Activated CD4-positive, alpha-beta T cell treated with anti-CD3 and anti-CD28 coated beads for 36 hours (primary cell): ENCODE results near the gene ZNF804B. TPM values are rescaled to one million over a fixed set of nuclear protein-coding genes. Genes with fewer than 3 reads are reported as not detected.
A peak's percentile ranks its signal among the peaks of the same experiment; 100 is the strongest.

ENCODE experiments used
- ATAC-seq: fragments of 200-7000 bp; cut with Tn5 transposase; one replicate; pipeline ENCODE4 v1.10.0; 2021; ENCODE audit warnings: mild to moderate bottlenecking, moderate library complexity
- CTCF ChIA-PET: fragments of 350-600 bp; sonication (Branson Sonifier 250); formaldehyde crosslinking; loops from one replicate; lab custom pipeline; 2021; ENCODE audit warnings: antibody characterized with exemption; lab: Charles Lee
- POLR2A ChIA-PET: fragments of 350-600 bp; sonication (Branson Sonifier 250); formaldehyde crosslinking; loops from one replicate; lab custom pipeline; 2021; ENCODE audit warnings: antibody characterized with exemption, inconsistent platforms; lab: Charles Lee
- DNase-seq: peaks from one replicate; pipeline ENCODE4 v3.0.0-alpha.2; 2020
- H3K27ac Mint-ChIP-seq: one replicate; pipeline ENCODE4 v1.8.0; 2021; ENCODE audit warnings: mixed read lengths
- H3K27me3 Mint-ChIP-seq: one replicate; pipeline ENCODE4 v1.8.0; 2021; ENCODE audit warnings: mixed read lengths
- H3K36me3 Mint-ChIP-seq: one replicate; pipeline ENCODE4 v1.8.0; 2021; ENCODE audit warnings: low read depth, mixed read lengths
- H3K4me1 Mint-ChIP-seq: one replicate; pipeline ENCODE4 v1.8.0; 2021; ENCODE audit warnings: mixed read lengths
- H3K4me3 Mint-ChIP-seq: one replicate; pipeline ENCODE4 v1.8.0; 2021; ENCODE audit warnings: mild to moderate bottlenecking, moderate library complexity, mixed read lengths
- H3K9me3 Mint-ChIP-seq: one replicate; pipeline ENCODE4 v1.8.0; 2021; ENCODE audit warnings: low read depth, mixed read lengths
- intact Hi-C, 2 experiments: fragments of 100-400 bp; cut with DNase I in 1 of 2; cut with micrococcal nuclease in 1 of 2; formaldehyde crosslinking; loops; one replicate each; pipeline versions ENCODE4 v1.14.2 to v1.15.1; 2022 to 2024; cut with DNase I, micrococcal nuclease
- total RNA-seq, 2 experiments: library from RNA; stranded (reverse); gene quantifications; one replicate each; pipeline ENCODE4 v1.2.3, GENCODE V29; 2021

ZNF804B gene
- total RNA-seq, 2 experiments from 2014 or later: not detected

DNA sequence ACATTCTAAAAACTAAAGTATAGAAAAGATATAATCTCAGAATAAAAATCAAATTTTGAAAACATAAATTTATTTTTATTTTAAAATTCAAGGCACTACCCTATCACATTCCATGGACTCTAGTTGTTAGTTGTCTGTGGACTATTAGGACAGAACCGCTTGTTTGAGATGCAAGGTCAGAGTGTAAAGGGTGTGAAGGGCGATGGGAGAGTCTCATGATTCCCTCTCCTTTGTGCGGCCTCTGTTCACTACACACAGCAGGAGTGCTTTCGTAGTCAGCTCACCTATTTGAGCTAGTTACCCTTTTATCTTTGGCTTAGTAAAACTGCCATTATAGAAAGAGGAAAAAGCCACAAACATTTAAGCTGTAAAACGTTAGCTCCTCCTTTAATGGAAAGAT lies 225.8 kb downstream of the ZNF804B start:
- Mint-ChIP-seq H3K4me3 (no peak overlapping the region), H3K9me3 (no peaks in the 10 kb centered on the region)
- intact Hi-C loops: no loop called here

DNA sequence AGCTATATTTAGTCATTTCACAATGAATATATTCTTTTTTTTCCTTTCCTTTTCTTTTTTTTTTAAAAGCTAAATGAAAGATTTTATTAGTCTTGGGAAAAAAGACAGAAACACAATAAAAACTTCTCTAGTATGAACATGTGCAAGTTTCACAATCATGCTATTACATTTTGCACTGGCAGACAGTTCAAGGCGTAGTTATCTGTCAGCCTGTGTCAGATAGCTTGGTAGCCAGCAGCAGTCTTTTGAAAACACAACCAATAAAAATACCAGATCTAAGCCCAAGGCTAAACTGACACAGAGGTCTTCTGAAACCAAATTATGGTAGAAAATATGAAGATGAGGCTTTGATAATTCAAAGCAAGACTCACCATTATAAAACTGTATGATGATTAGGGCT lies 241.8 kb downstream of the ZNF804B start:
- ATAC-seq: no peak
- Mint-ChIP-seq H3K9me3 (no peaks in the 10 kb centered on the region), H3K27me3 (peaks cover 6% of the 10 kb centered on the region), H3K4me3 (no peak overlapping the region), H3K27ac (no peak overlapping the region), H3K36me3 (no peaks in the 10 kb centered on the region), H3K4me1 (peaks cover 26% of the 10 kb centered on the region)
- CTCF ChIA-PET: no interaction called here
- intact Hi-C loops: loop anchor here in 1 of 2 experiments (5.0 kb wide), 2 partner anchors 1346 to 1374 kb away; partner anchors contain the start of genes GTPBP10 and RUNDC3B
- POLR2A ChIA-PET: no interaction called here
- no peak for DNase-seq

More for the DNA sequence above, 225.8 kb downstream of the ZNF804B start:
- no peaks in the 10 kb centered on the region for H3K27me3 Mint-ChIP-seq
- H3K36me3 Mint-ChIP-seq: no peaks in the 10 kb centered on the region
- no peak overlapping the region for H3K27ac Mint-ChIP-seq
- CTCF ChIA-PET: no interaction called here
- no peaks in the 10 kb centered on the region for H3K4me1 Mint-ChIP-seq
- POLR2A ChIA-PET: no interaction called here
- ATAC-seq (no peak), DNase-seq (no peak)

DNA sequence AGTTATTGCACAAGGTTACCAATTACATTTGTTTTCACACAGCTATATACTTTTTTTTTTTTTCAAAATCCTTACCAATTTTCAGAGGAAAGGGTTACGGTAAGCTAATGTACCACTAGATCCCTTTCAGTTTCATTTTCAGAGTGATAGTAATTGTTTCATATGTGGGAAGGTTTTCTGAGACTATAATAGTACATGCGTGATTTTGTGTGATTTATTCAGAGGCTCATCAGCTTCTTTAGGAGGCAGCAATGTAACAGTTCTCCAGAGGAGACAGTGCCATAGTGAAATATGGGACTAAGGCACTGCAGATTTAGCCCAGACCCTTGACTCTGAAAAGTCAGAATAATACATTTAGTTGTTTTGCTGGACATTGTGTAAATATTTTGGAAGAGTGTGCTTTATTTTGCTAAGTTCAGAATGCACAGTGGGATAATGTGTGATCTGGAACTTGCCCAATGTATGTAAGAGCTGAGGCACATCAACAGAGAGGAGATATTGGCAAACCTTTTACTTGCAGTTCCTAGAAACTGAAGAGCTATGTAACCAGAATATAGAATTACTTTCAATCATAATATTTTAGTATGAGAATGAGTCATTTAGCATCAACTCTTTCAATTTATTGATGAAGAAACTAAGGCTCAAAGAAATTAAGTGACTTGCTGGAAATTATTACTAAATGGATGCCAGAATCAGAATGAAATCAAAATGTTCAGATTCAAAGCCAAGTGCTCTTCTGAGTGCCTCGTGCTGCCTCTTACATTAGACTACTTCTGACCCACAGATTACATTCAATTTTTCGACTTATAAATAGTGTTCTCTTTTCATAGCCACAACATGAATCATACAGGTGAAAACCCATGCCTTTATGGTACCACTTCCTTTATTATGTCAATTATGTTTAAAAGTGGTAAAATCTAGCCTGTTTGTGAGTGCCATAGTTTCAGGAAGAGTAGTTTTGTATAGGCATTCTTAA lies 243.8 kb downstream of the ZNF804B start:
- intact Hi-C loops: loop anchor here in 1 of 2 experiments (5.0 kb wide), 2 partner anchors 1344 to 1376 kb away; partner anchors contain the start of genes GTPBP10 and RUNDC3B
- H3K36me3 Mint-ChIP-seq: no peaks in the 10 kb centered on the region
- CTCF ChIA-PET: interaction anchor here (0.6 kb wide), 1 partner anchor 8 kb away, joined by 3 read pairs; no protein-coding TSS in a partner anchor
- peak overlapping the region; percentile 48 for H3K4me3 Mint-ChIP-seq
- POLR2A ChIA-PET: no interaction called here
- H3K27me3 Mint-ChIP-seq: peaks cover 5% of the 10 kb centered on the region
- no peaks in the 10 kb centered on the region for H3K9me3 Mint-ChIP-seq
- H3K4me1 Mint-ChIP-seq: peaks cover 26% of the 10 kb centered on the region
- H3K27ac Mint-ChIP-seq: peak overlapping the region; percentile 83
- no peak for DNase-seq
- ATAC-seq: peak; percentile 87

DNA sequence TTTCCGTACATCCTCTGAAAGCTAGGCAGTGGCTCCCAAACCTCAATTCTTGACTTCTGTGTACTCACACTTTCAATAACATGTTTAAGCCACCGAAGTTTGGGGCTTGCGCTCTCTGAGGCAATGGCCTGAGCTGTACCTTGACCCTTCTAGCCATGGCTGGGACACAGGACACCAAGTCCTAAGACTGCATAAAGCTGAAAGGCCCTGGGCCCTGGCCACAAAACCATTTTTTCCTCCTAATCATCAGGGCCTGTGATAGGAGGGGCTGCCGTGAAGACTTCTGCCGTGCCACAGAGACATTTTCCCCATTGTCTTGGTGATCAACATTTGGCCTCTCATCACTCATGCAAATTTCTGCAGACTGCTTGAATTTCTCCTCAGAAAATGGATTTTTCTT lies 252.5 kb downstream of the ZNF804B start:
- H3K27ac Mint-ChIP-seq: no peak overlapping the region
- H3K27me3 Mint-ChIP-seq: peaks cover 2% of the 10 kb centered on the region
- no peaks in the 10 kb centered on the region for H3K4me1 Mint-ChIP-seq
- H3K9me3 Mint-ChIP-seq: peaks cover 3% of the 10 kb centered on the region
- no peaks in the 10 kb centered on the region for H3K36me3 Mint-ChIP-seq
- H3K4me3 Mint-ChIP-seq: no peak overlapping the region
- ATAC-seq (no peak), DNase-seq (no peak)
- ChIA-PET CTCF (no interaction called here), POLR2A (no interaction called here)
- intact Hi-C loops: no loop called here

DNA sequence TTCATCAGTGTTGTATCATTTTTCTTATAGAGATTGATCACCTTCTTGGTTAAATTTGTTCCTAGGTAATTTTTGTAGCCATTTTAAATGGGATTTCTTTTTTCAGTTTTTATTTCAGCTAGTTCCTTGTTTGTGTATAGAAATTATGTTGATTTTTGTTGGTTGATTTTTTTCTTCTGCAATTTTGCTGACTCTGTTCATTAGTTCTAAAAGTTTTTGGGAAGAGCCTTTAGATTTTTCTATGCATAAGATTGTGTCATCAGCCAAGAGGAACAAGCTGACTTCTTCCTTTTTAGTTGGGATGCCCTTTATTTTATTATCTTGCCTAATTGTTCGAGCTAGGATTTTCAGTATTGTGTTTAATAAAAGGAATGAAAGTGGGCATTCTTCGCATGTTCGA lies 258.2 kb downstream of the ZNF804B start:
- Mint-ChIP-seq H3K9me3 (peaks cover 10% of the 10 kb centered on the region), H3K4me1 (no peaks in the 10 kb centered on the region), H3K4me3 (no peak overlapping the region), H3K36me3 (no peaks in the 10 kb centered on the region), H3K27me3 (no peaks in the 10 kb centered on the region), H3K27ac (no peak overlapping the region)
- DNase-seq: no peak
- intact Hi-C loops: no loop called here
- CTCF ChIA-PET: no interaction called here
- no peak for ATAC-seq
- POLR2A ChIA-PET: no interaction called here

DNA sequence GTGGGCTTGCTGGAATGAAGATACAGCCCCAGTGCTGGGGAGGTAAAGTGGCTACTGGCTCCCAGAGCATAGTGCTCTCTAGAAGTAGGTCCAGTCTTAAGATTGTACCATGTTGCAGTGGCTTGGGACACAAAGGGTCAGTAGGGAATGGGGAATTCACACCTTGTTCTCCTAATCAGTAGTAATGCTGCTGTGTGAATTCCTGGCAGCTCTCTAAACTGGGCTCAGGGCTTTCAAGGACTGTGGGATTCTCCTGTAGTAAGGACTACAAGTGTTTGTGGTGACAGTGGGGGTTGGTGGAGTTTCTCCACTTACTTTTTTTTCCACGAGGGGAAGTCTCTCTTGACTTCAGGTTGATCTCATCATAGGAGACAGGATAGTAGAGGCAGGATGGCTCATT lies 262.2 kb downstream of the ZNF804B start:
- H3K9me3 Mint-ChIP-seq: peaks cover 7% of the 10 kb centered on the region
- H3K36me3 Mint-ChIP-seq: no peaks in the 10 kb centered on the region
- no peaks in the 10 kb centered on the region for H3K27me3 Mint-ChIP-seq
- ATAC-seq (no peak), DNase-seq (no peak)
- no peak overlapping the region for H3K27ac Mint-ChIP-seq
- H3K4me3 Mint-ChIP-seq: no peak overlapping the region
- H3K4me1 Mint-ChIP-seq: no peaks in the 10 kb centered on the region
- CTCF ChIA-PET: no interaction called here
- POLR2A ChIA-PET: no interaction called here
- intact Hi-C loops: no loop called here

DNA sequence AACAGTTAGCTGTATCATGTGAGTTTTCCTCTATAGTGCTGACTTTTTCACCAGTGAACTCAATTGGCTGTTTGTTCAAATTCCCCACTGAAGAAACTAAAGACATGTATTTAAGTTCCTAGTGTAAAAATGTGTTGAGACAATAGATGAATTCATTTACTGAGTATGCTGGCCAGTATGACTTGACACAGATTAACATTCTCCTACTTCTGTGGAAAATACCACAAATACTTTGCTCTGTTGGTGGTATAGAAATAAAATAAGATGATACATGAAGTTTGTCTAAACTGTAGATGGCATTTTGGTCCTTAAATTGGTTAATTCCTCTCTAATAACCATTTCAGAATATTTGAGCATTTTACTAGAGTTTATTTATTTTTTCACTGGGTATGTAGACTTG lies 263.7 kb downstream of the ZNF804B start:
- intact Hi-C loops: no loop called here
- ATAC-seq: no peak
- H3K27ac Mint-ChIP-seq: no peak overlapping the region
- POLR2A ChIA-PET: no interaction called here
- no peaks in the 10 kb centered on the region for H3K27me3 Mint-ChIP-seq
- H3K9me3 Mint-ChIP-seq: peaks cover 5% of the 10 kb centered on the region
- DNase-seq: no peak
- no peak overlapping the region for H3K4me3 Mint-ChIP-seq
- H3K4me1 Mint-ChIP-seq: peaks cover under 1% of the 10 kb centered on the region
- CTCF ChIA-PET: no interaction called here
- H3K36me3 Mint-ChIP-seq: no peaks in the 10 kb centered on the region

DNA sequence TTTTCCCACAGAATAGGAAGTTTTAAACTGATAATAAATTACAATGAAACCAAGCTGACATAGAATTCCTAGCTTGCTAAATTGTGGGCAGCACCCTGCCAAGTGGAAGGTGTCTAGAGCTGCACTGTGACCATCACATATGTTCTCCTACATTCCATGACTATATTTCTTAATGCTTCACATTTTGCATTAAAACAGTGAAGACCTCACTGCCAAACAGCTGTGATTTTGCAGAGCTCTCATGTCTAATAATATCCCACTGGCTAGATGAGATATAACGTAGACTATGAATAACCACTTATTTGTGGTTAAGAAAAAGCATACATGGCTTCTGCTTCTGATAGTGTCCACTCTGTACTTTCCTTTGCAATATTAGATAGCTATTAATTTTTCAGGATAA lies 264.4 kb downstream of the ZNF804B start:
- ChIA-PET CTCF (interaction anchor here (0.6 to 1.0 kb wide), 2 partner anchors 39 to 72 kb away, joined by 3 read pairs; no protein-coding TSS in a partner anchor), POLR2A (no interaction called here)
- Mint-ChIP-seq H3K4me3 (no peak overlapping the region), H3K9me3 (no peaks in the 10 kb centered on the region), H3K4me1 (peaks cover 3% of the 10 kb centered on the region), H3K27me3 (no peaks in the 10 kb centered on the region), H3K27ac (no peak overlapping the region), H3K36me3 (no peaks in the 10 kb centered on the region)
- ATAC-seq: no peak
- intact Hi-C loops: no loop called here
- no peak for DNase-seq

DNA sequence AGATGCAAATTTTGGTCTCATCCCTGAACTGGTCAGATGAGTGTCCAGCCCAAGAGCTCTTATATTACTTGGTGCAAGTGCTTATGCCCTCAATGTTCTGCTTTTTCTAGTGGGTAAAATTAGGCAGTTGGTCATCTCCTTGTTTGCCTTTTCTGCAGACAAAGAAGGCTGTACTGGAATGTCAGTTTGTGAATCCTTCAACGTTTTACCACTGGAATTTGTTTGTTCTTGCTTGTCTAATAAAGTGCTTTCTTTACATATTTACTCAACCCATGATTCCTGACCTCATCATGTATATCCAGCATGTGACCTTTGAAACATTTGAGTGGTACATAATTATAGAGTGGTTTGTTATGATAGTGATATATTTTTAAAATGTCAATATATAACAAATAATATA lies 268.3 kb downstream of the ZNF804B start:
- intact Hi-C loops: no loop called here
- Mint-ChIP-seq H3K4me1 (peaks cover 3% of the 10 kb centered on the region), H3K27ac (no peak overlapping the region), H3K4me3 (no peak overlapping the region), H3K9me3 (no peaks in the 10 kb centered on the region), H3K27me3 (no peaks in the 10 kb centered on the region), H3K36me3 (no peaks in the 10 kb centered on the region)
- ChIA-PET CTCF (no interaction called here), POLR2A (no interaction called here)
- DNase-seq: no peak
- ATAC-seq: no peak

DNA sequence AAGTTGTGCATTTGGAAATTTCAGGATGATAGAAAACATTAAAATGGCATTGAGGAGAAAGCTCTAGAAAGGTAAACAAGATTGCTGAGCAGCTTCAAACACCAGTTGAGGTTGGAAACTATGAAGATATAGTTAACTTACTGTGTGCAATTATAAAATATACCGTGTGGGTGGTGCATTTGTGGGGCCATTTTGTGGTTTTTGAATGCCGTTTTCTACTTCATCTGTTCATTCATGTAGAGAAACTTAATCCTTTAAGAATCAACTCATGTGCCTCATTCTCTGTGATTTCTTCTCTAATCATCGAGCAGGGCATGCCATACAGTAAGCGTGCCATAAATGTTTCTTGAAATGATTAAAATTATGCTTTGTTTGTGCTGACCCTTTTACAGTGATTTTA lies 268.8 kb downstream of the ZNF804B start:
- intact Hi-C loops: no loop called here
- ChIA-PET POLR2A (no interaction called here), CTCF (no interaction called here)
- H3K36me3 Mint-ChIP-seq: no peaks in the 10 kb centered on the region
- no peaks in the 10 kb centered on the region for H3K9me3 Mint-ChIP-seq
- no peak for DNase-seq
- no peak for ATAC-seq
- H3K4me3 Mint-ChIP-seq: no peak overlapping the region
- H3K27ac Mint-ChIP-seq: no peak overlapping the region
- H3K4me1 Mint-ChIP-seq: peaks cover 3% of the 10 kb centered on the region
- no peaks in the 10 kb centered on the region for H3K27me3 Mint-ChIP-seq

DNA sequence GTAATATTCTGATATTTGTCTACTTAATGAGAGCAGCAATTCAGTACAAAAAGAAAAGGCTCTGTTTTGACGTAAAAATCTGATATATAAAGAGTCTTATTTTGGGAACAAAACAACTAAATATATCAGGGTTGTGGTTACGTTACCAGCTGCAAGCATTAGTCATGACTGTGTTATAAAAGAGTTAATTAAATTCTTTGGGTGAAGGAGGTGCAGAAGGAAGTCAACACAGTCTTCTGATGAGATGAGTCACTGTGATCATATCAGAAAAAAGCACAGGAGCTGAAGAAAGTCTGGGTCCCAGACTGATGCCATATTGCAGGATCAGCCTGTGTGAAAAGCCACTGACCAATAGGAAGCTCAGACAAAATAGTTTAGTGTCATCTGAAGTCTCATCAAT lies 270.4 kb downstream of the ZNF804B start:
- Mint-ChIP-seq H3K4me3 (no peak overlapping the region), H3K36me3 (no peaks in the 10 kb centered on the region), H3K27ac (no peak overlapping the region), H3K27me3 (no peaks in the 10 kb centered on the region), H3K9me3 (peaks cover 1% of the 10 kb centered on the region), H3K4me1 (peaks cover 3% of the 10 kb centered on the region)
- intact Hi-C loops: no loop called here
- ChIA-PET POLR2A (no interaction called here), CTCF (no interaction called here)
- DNase-seq (no peak), ATAC-seq (peak; percentile 57)

DNA sequence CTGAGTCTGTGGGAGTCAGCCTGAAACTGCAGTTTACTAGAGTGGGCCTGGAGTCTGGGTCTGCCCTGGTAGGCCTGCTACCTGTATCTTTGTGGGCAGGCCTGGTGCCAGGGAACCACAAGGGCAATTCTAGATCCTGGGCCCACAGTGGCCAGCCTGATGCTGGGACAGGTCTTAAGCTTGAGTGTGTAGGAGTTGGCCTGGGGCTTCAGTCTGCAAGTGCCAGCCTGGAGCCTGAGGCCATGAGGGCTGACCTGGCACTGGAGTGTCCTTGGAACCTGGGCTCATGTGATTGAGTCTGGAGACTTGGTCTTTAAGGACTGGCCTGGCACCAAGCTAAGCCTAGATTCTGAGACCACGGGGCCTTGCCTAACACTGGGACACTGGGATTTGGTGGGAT lies 281.7 kb downstream of the ZNF804B start:
- Mint-ChIP-seq H3K4me3 (no peak overlapping the region), H3K4me1 (no peaks in the 10 kb centered on the region), H3K27me3 (no peaks in the 10 kb centered on the region), H3K36me3 (no peaks in the 10 kb centered on the region), H3K27ac (no peak overlapping the region), H3K9me3 (peaks cover 5% of the 10 kb centered on the region)
- ATAC-seq: no peak
- ChIA-PET CTCF (no interaction called here), POLR2A (no interaction called here)
- DNase-seq: no peak
- intact Hi-C loops: no loop called here
